ENCODE measurements around the gene COX7A1. TPM values are rescaled to one million over a fixed set of nuclear protein-coding genes. Genes with fewer than 3 reads are reported as not detected.

Gene COX7A1
- total RNA-seq, result 6.6 and 13.5 TPM in 2 replicates

GRCh38 chr19:36152352-36153091 lies at the start of gene COX7A1:
COX7A1 (minus strand) TSS chr19:36152447; CDS start chr19:36152407, 40 bp downstream.

DNA sequence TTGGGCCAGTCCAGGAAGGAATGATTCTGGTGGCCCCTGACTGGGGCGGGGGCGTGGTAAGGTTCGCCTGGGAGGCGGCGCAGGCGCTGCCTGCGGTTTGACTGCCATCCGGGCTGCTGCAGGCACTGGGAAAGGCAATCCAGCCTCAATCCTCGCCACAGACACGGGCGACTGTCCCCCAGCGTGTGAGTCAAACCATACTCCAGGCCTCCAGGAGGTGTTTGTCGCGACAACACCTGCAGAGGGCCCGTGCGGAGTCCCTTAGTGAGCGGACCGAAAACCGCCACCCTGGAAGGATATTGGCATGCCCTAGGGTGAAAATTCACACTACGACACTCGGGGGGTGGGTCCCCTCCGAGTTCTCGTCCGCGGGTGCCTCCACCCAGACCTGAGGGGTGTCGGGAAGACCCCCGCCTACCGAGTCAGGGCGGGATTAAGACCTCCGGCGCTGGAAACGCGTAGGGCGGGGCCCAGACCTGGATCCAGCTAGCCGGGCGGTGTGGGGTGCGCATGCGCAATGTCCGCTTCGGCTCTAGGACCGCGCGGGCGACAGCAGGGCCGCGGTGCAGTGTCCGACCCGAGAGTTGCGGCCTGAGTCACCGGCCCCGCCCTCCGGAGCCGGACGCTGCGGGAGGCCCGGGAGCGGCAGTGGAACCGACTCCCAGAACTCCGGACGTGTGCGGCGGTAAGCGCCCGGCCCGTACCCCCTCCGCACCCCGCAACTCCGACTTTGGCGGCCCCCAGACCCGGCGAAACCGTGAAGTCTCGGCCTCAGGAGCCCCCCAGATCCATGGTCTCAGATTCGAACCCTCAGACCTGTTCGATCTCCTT lies 12.6 kb downstream of the COX7A1 start, which contains the start of gene CAPNS1:
TSS of gene CAPNS1 (plus strand) at position 594 of the 831 bp plus-strand sequence. CDS start 946 bp downstream, outside the sequence.

GRCh38 chr19:36115453-36116343 lies 36.5 kb downstream of the COX7A1 start, which contains the start of gene TBCB:
TBCB (plus strand) TSS chr19:36115468; CDS start chr19:36115561, 93 bp downstream.

GRCh38 chr19:36114721-36115452 lies 37.4 kb downstream of the COX7A1 start, which contains the start of gene POLR2I:
POLR2I (minus strand) TSS chr19:36114875; CDS start chr19:36114856, 19 bp downstream.

DNA sequence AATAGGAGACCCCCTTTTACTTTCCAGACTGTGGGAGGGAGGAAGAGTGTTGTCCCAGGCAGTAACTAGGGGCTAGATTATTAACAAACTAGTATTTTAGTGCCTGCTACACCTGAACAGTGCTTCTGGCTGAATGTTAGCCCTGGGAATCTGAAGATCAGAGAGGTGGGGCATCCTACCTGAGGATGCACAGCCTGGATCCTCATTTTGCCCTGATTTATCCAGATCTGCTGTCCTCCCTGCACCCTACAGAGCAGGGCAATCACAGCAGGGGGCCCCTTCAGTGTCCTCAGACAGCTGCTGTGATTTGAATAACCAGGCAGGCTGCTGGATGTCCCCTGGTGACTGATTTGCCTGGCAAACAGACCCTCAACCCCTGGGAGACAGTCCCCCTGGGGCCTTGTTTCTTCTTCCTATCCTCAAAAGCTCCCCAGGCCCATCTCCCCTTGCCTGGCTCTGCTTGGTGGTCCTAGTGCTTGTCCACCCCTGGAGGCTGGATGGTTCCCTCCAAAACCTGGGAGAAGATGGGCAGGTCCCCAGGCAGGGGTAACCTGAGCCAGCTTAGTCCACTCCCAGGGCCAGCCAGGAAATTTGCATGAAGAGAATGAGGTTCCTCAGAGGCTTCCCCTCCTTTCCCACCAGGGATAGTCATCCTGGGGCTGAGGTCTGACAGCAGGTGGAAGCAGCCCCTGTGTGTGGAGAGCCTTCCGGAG lies 41.6 kb downstream of the COX7A1 start, which contains the start of gene OVOL3:
TSS of gene OVOL3 (plus strand) at position 657 of the 713 bp plus-strand sequence. CDS start 60 bp downstream, outside the sequence.

Other genes starting within 250 kb of the COX7A1 start
- not detected in 2 replicates for gene HCST, start 249.9 kb downstream of the COX7A1 start, total RNA-seq
- gene TYROBP, start 244.2 kb downstream of the COX7A1 start, total RNA-seq, result not detected in 2 replicates
- gene LRFN3, start 216.1 kb downstream of the COX7A1 start, total RNA-seq, result 3.9 and 6.1 TPM in 2 replicates
- gene SDHAF1, start 157.3 kb downstream of the COX7A1 start, total RNA-seq, result 20.0 and 20.5 TPM in 2 replicates
- 0.15 and 0.17 TPM in 2 replicates for gene SYNE4, start 143.6 kb downstream of the COX7A1 start, total RNA-seq
- gene ALKBH6, start 138.2 kb downstream of the COX7A1 start, total RNA-seq, result 23.7 and 29.6 TPM in 2 replicates
- 5.5 and 6.7 TPM in 2 replicates for gene CLIP3, start 119.6 kb downstream of the COX7A1 start, total RNA-seq
- gene THAP8, start 98.2 kb downstream of the COX7A1 start, total RNA-seq, result 7.6 and 7.7 TPM in 2 replicates
- gene WDR62, start 97.5 kb downstream of the COX7A1 start, total RNA-seq, result 12.2 and 12.9 TPM in 2 replicates
- not detected in 2 replicates for gene OVOL3, start 41.3 kb downstream of the COX7A1 start, total RNA-seq
- gene POLR2I, start 37.6 kb downstream of the COX7A1 start, total RNA-seq, result 74.6 and 100 TPM in 2 replicates
- 422 and 426 TPM in 2 replicates for gene TBCB, start 37.0 kb downstream of the COX7A1 start, total RNA-seq
- gene CAPNS1, start 12.4 kb downstream of the COX7A1 start, total RNA-seq, result 402 and 424 TPM in 2 replicates
- gene ZNF565, start 62.2 kb upstream of the COX7A1 start, total RNA-seq, result 1.7 and 1.9 TPM in 2 replicates
- 50.8 and 67.6 TPM in 2 replicates for gene ZNF146, start 62.7 kb upstream of the COX7A1 start, total RNA-seq
- 0.84 and 1.0 TPM in 2 replicates for gene ZFP14, start 226.8 kb upstream of the COX7A1 start, total RNA-seq